Stimulated activated CD4-positive, alpha-beta T cell treated with anti-CD3 and anti-CD28 coated beads, Interleukin-1b, Interleukin-23, amount 100 ng/mL, for 48 hours (primary cell): Measurements from ENCODE around the gene EFCC1.

Source experiments
- DNase-seq: peaks from one replicate; pipeline ENCODE4 v3.0.0-alpha.2; 2020

Gene EFCC1

GRCh38 chr3:128995737-128996136 is 5.4 kb upstream of the EFCC1 start:
- no peak for DNase-seq

- DNase-seq, result no peak
These were observed 4.9 kb upstream of the EFCC1 start for GRCh38 chr3:128996200-128996599.

GRCh38 chr3:128996726-128997125 is 4.4 kb upstream of the EFCC1 start:
- no peak for DNase-seq

GRCh38 chr3:128997486-128998133 is 3.5 kb upstream of the EFCC1 start:
- no peak for DNase-seq

GRCh38 chr3:128998561-128998960 is 2.5 kb upstream of the EFCC1 start:
- DNase-seq, result no peak

GRCh38 chr3:128999102-128999501 is 2.0 kb upstream of the EFCC1 start:
- no peak for DNase-seq

- no peak for DNase-seq
These were observed 383 bp upstream of the EFCC1 start for GRCh38 chr3:129000742-129001100.

GRCh38 chr3:129001806-129002572 is 885 bp downstream of the EFCC1 start:
- peak; percentile 37 for DNase-seq

GRCh38 chr3:129002573-129003569 is 1.8 kb downstream of the EFCC1 start:
- DNase-seq, result no peak

GRCh38 chr3:129003578-129004112 is 2.5 kb downstream of the EFCC1 start:
- DNase-seq, result peak; percentile 54

- no peak for DNase-seq
These were observed 3.7 kb downstream of the EFCC1 start for GRCh38 chr3:129004639-129005295.

- DNase-seq, result no peak
These were observed 4.6 kb downstream of the EFCC1 start for GRCh38 chr3:129005526-129006303.

- DNase-seq, result no peak
These were observed 5.8 kb downstream of the EFCC1 start for GRCh38 chr3:129006864-129007263.

GRCh38 chr3:129007792-129008191 is 6.7 kb downstream of the EFCC1 start:
- DNase-seq, result no peak

- no peak for DNase-seq
These were observed 8.2 kb downstream of the EFCC1 start for GRCh38 chr3:129009266-129009665.

GRCh38 chr3:129010310-129010956 is 9.3 kb downstream of the EFCC1 start:
- DNase-seq, result no peak

GRCh38 chr3:129013491-129013891 is 12.4 kb downstream of the EFCC1 start:
- DNase-seq, result no peak

- DNase-seq, result no peak
These were observed 13.0 kb downstream of the EFCC1 start for GRCh38 chr3:129014148-129014547.

GRCh38 chr3:129014793-129015345 is 13.8 kb downstream of the EFCC1 start:
- no peak for DNase-seq

GRCh38 chr3:129015388-129016105 is 14.4 kb downstream of the EFCC1 start:
- peak; percentile 39 for DNase-seq
